CD4-positive, CD25-positive, alpha-beta regulatory T cell (primary cell): ENCODE measurements around the gene CIB2. TPM values are rescaled to one million over a fixed set of nuclear protein-coding genes. Genes with fewer than 3 reads are reported as not detected.
A peak's percentile ranks its signal among the peaks of the same experiment; 100 is the strongest.
"Not testable (repeated sequence)": the region's sequence is repeated elsewhere in the genome, so short reads cannot be mapped to it uniquely, and the experiment has no call there.

Source experiments
- ATAC-seq, 2 donors: fragments of 150-1000 bp; cut with Tn5 transposase; one replicate each; pipeline ENCODE4 v1.10.0; 2021; ENCODE audit warnings: low read depth in 2 of 2, moderate number of reproducible peaks in 2 of 2, moderate library complexity in 1 of 2
- DNase-seq, 3 donors: peaks; one replicate each; pipeline versions ENCODE4 v3.0.0 to v3.0.0-alpha.2; 2012 to 2022; ENCODE audit warnings: mixed read lengths in 1 of 3
- H3K27ac ChIP-seq: one replicate; pipeline ENCODE4 v1.7.0; 2013; ENCODE audit warnings: mild to moderate bottlenecking, low read length; ENCODE audit not compliant: insufficient read depth, poor library complexity, severe bottlenecking
- H3K27me3 ChIP-seq: one replicate; pipeline ENCODE4 v1.7.0; 2013; ENCODE audit warnings: low read length; ENCODE audit not compliant: control insufficient read depth, insufficient read depth
- H3K36me3 ChIP-seq: one replicate; pipeline ENCODE4 v1.7.0; 2013; ENCODE audit warnings: mild to moderate bottlenecking, low read length, moderate library complexity; ENCODE audit not compliant: control insufficient read depth, insufficient read depth
- H3K4me1 ChIP-seq: 2 replicates; pipeline ENCODE4 v1.7.0; 2013; ENCODE audit warnings: mild to moderate bottlenecking, low read length; ENCODE audit not compliant: insufficient read depth, control insufficient read depth, poor library complexity, severe bottlenecking
- H3K4me3 ChIP-seq: one replicate; pipeline ENCODE4 v1.7.0; 2013; ENCODE audit warnings: low read depth, mild to moderate bottlenecking, low read length, moderate library complexity
- H3K9me3 ChIP-seq, 2 experiments: 1 replicate in 1 of 2; 2 replicates in 1 of 2; pipeline ENCODE4 v1.7.0; 2013; ENCODE audit warnings: low read length in 2 of 2, mild to moderate bottlenecking in 1 of 2, moderate library complexity in 1 of 2; ENCODE audit not compliant: control insufficient read depth in 2 of 2
- H3K27ac Mint-ChIP-seq, 3 donors: one replicate each; pipeline ENCODE4 v1.8.0; 2020 to 2022; ENCODE audit warnings: mild to moderate bottlenecking in 3 of 3, mixed read lengths in 3 of 3, moderate library complexity in 2 of 3
- H3K27me3 Mint-ChIP-seq: one replicate; pipeline ENCODE4 v1.8.0; 2022; ENCODE audit warnings: mild to moderate bottlenecking, mixed read lengths
- H3K36me3 Mint-ChIP-seq: one replicate; pipeline ENCODE4 v1.8.0; 2020; ENCODE audit warnings: mixed read lengths
- H3K4me1 Mint-ChIP-seq, 4 donors: one replicate each; pipeline ENCODE4 v1.8.0; 2020 to 2022; ENCODE audit warnings: mixed read lengths in 4 of 4, mild to moderate bottlenecking in 1 of 4
- H3K4me3 Mint-ChIP-seq, 4 donors: one replicate each; pipeline ENCODE4 v1.8.0; 2020 to 2022; ENCODE audit warnings: mild to moderate bottlenecking in 4 of 4, mixed read lengths in 4 of 4, moderate library complexity in 3 of 4
- H3K9me3 Mint-ChIP-seq, 7 donors: one replicate each; pipeline ENCODE4 v1.8.0; 2020 to 2022; ENCODE audit warnings: mixed read lengths in 7 of 7, mild to moderate bottlenecking in 3 of 7, moderate library complexity in 2 of 7
- polyA plus RNA-seq, 4 donors: library from polyadenylated mRNA; unstranded; fragments of 300-500 nt; fragmentation: Illumina TruSeq; gene quantifications; one replicate each; pipeline ENCODE4 v1.2.3, GENCODE V29; 2021
- total RNA-seq: library from RNA; stranded (reverse); gene quantifications from one replicate; pipeline ENCODE4 v1.2.3, GENCODE V29; 2022

The CIB2 gene
- total and polyA plus RNA-seq, 5 donors from 2014 or later: 0.94 to 2.7 (median 1.6) TPM

DNA sequence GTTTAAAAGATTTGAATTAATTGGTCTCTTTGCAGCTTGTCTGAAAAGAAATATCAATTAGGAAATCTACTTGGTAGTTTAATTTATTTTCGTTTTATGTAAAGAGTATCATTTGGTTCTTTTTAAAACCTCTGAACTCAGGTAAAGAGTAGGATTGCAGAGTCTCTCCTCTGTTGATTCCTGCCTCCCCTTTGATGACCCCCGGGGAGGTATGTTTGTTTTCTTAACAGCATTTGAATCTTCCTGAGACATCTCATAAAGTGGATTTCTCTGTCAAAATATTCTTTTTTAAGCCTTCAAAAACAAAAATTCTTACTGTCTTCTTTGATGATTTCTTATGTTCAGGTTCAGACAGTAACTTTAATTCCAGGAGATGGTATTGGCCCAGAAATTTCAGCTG, 26.0 kb upstream of the CIB2 start:
- no peaks in the 10 kb centered on the region for H3K27me3 Mint-ChIP-seq
- Histone ChIP-seq H3K27ac (no peak overlapping the region), H3K4me1 (no peaks in the 10 kb centered on the region), H3K36me3 (peaks cover 44% of the 10 kb centered on the region), H3K9me3 (no peaks in the 10 kb centered on the region), H3K27me3 (no peaks in the 10 kb centered on the region), H3K4me3 (no peak overlapping the region)
- H3K36me3 Mint-ChIP-seq: peaks cover 22% of the 10 kb centered on the region
- no peak for DNase-seq
- H3K27ac Mint-ChIP-seq: peak overlapping the region in 1 of 3 donors; percentile 83
- H3K4me1 Mint-ChIP-seq: peaks cover 13 to 19% (median 16%) of the 10 kb centered on the region in 4 donors
- no peak overlapping the region for H3K4me3 Mint-ChIP-seq
- H3K9me3 Mint-ChIP-seq: no peaks in the 10 kb centered on the region
- ATAC-seq: no peak

DNA sequence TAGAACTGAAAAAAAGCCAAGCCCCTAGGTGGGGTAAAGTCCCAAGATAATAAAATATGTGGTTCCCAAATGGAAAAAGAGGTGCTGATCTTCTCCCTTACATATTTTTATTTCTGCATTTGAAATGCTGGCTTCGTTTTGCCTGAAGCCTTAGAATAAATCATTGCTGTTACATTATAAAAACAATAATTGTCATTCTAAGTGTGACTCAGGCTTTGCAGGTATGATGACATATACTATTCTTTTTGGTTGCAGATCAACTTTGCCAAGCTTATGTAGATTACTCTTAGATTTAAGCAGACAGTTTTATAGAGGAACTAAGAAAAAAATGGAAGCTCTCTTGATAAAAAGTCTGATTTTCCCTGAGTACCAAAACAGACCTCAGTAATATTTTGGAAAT, 25.4 kb upstream of the CIB2 start:
- Mint-ChIP-seq H3K36me3 (peaks cover 16% of the 10 kb centered on the region), H3K27ac (no peak overlapping the region)

DNA sequence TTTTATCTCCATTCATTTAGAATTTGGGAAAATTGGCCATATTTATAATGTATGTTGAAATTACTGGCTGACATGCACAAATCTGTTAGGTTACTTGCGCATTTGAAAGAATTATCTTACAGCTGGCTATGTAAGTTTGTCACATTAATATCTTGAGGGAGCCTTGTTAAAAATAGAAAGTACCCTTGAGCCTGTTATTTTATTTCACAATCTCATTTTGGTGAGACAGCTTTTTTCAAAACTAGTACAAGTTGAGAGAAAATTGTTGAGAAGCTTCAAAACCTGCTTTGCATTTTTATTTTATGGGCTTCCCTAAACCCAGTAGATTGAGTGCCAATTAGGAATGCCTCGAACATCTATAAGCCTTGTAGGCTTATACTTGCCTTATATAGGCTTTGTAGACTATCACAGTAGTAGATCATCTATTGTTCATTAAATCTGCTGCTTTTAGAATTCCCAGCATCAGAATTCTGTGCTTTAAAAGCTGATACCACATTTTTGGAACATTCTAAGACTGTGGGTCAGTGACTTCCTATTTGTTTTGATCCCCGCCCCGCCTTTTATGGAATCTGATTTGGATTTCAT, 24.2 kb upstream of the CIB2 start:
- no peaks in the 10 kb centered on the region for H3K9me3 ChIP-seq
- peaks cover 29% of the 10 kb centered on the region for H3K36me3 ChIP-seq
- Mint-ChIP-seq H3K36me3 (peaks cover 14% of the 10 kb centered on the region), H3K27ac (no peak overlapping the region), H3K9me3 (no peaks in the 10 kb centered on the region), H3K27me3 (no peaks in the 10 kb centered on the region), H3K4me1 (peaks cover 22 to 24% (median 22%) of the 10 kb centered on the region in 4 donors), H3K4me3 (no peak overlapping the region)
- DNase-seq: no peak
- ATAC-seq: no peak
- H3K27ac ChIP-seq: no peak overlapping the region
- peaks cover 11% of the 10 kb centered on the region for H3K4me1 ChIP-seq
- H3K27me3 ChIP-seq: no peaks in the 10 kb centered on the region
- H3K4me3 ChIP-seq: no peak overlapping the region

More for the DNA sequence above, 25.4 kb upstream of the CIB2 start:
- no peak overlapping the region for H3K4me3 Mint-ChIP-seq
- no peak overlapping the region for H3K27ac ChIP-seq
- ATAC-seq (no peak), DNase-seq (no peak)
- no peaks in the 10 kb centered on the region for H3K27me3 Mint-ChIP-seq
- H3K9me3 ChIP-seq: no peaks in the 10 kb centered on the region
- H3K4me3 ChIP-seq: no peak overlapping the region
- H3K36me3 ChIP-seq: peaks cover 39% of the 10 kb centered on the region
- peaks cover 13 to 17% (median 15%) of the 10 kb centered on the region in 4 donors for H3K4me1 Mint-ChIP-seq
- H3K9me3 Mint-ChIP-seq: no peaks in the 10 kb centered on the region
- peaks cover 1% of the 10 kb centered on the region for H3K4me1 ChIP-seq
- no peaks in the 10 kb centered on the region for H3K27me3 ChIP-seq

DNA sequence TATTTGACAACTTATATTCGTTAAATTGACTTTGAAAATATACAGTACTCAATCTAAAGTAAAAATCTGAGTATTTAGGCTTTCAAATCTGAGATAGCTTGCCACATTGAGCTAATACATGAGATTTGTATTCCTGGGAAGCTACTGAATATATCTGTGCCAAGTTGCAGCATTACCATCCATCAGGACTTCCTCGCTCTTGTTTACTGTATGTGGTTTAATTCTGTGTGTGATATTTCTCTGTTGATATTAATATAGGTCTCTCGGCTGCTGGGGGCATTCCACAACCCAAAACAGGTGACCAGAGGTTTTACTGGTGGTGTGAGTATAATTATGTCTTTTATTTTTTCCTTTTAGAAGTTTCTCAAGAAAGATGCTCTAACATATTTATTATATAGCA, 23.7 kb upstream of the CIB2 start:
- Mint-ChIP-seq H3K9me3 (no peaks in the 10 kb centered on the region), H3K27ac (no peak overlapping the region), H3K4me1 (peaks cover 26 to 29% (median 27%) of the 10 kb centered on the region in 4 donors), H3K36me3 (peaks cover 14% of the 10 kb centered on the region), H3K4me3 (no peak overlapping the region), H3K27me3 (no peaks in the 10 kb centered on the region)
- H3K27me3 ChIP-seq: no peaks in the 10 kb centered on the region
- no peaks in the 10 kb centered on the region for H3K9me3 ChIP-seq
- peaks cover 25% of the 10 kb centered on the region for H3K36me3 ChIP-seq
- peaks cover 16% of the 10 kb centered on the region for H3K4me1 ChIP-seq
- DNase-seq (no peak), ATAC-seq (no peak)
- H3K4me3 ChIP-seq: no peak overlapping the region
- no peak overlapping the region for H3K27ac ChIP-seq

DNA sequence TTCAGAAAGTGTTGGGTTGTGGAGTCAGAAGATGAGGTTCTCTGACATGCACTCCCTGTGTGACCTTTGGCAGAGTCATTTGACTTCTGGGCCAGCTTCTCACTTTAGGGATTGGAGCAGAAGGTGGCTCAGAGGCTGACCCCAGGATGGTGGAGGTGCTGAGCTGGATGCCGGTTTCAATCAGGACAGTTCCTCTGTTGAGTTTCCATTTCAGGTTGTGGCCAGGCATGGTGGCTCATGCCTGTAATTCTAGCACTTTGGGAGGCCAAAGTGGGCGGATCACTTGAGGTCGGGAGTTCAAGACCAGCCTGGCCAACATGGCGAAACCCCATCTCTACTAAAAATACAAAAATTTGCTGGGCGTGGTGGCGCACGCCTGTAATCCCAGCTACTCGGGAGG, 19.8 kb upstream of the CIB2 start:
- peak overlapping the region; percentile 92 to 99 (median 98) for H3K4me3 Mint-ChIP-seq
- H3K4me3 ChIP-seq: peak overlapping the region; percentile 83
- H3K4me1 ChIP-seq: peaks cover 26% of the 10 kb centered on the region
- H3K9me3 Mint-ChIP-seq, H3K27ac ChIP-seq, ATAC-seq, H3K9me3 ChIP-seq, H3K27me3 ChIP-seq, H3K36me3 ChIP-seq, H3K27me3 Mint-ChIP-seq, DNase-seq, H3K36me3 Mint-ChIP-seq: not testable (repeated sequence)
- H3K27ac Mint-ChIP-seq: peak overlapping the region in 1 of 3 donors; percentile 90
- peaks cover 33 to 50% (median 41%) of the 10 kb centered on the region in 4 donors for H3K4me1 Mint-ChIP-seq

DNA sequence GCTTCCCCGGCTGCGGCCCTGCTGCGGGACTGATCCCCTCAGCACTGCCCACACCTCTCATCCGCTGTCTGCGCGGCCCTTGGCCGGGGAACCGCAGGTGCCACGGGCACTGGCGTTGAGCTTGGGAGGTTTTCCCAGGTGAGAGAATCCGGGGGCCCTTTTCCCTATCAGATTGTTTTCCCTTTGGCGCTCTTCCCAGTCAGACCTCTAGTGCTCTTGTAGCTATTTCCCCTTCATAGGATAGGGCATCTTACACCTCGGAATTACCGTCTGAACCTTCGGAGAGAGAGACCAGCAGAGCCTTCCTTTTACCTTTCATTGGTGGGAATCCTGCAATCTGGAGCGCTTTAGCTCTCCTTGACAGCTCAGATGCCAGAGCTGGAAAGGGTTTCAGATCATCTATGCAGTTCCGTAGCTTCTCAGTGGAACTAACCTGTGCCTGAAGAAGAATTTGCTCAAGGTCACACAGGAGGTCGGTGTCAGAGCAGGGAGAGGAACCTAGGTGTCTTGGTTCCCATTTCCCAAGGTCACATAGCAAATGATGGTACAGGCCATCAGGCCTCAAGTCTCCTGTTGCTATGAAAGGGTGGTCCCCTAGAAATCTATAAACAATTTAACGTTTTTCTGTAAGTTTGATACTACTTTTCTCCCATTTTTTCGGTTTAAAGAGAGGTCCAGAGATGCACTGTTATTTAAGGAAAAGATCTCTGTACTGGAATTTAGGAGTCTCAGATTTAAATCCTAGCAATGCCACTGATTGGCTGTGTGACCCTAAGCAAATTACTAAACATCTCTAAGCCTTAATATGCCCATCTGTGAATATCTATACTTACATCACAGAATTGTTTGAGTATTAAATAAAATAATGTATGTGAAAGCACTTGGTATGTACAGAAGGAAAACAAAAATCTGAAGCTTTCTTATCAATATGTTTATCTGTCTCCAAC, 18.8 kb upstream of the CIB2 start:
- peaks cover 4% of the 10 kb centered on the region for H3K36me3 Mint-ChIP-seq
- no peaks in the 10 kb centered on the region for H3K9me3 Mint-ChIP-seq
- H3K27ac ChIP-seq: peak overlapping the region; percentile 73
- ATAC-seq: no peak
- peak overlapping the region; percentile 83 for H3K4me3 ChIP-seq
- H3K27me3 ChIP-seq: no peaks in the 10 kb centered on the region
- peaks cover 26% of the 10 kb centered on the region for H3K4me1 ChIP-seq
- peak overlapping the region; percentile 62 to 92 (median 90) for H3K27ac Mint-ChIP-seq
- H3K9me3 ChIP-seq: no peaks in the 10 kb centered on the region
- peaks cover 23 to 50% (median 39%) of the 10 kb centered on the region in 4 donors for H3K4me1 Mint-ChIP-seq
- H3K4me3 Mint-ChIP-seq: peak overlapping the region; percentile 92 to 99 (median 98)
- DNase-seq: no peak
- H3K36me3 ChIP-seq: peaks cover 3% of the 10 kb centered on the region
- H3K27me3 Mint-ChIP-seq: no peaks in the 10 kb centered on the region

DNA sequence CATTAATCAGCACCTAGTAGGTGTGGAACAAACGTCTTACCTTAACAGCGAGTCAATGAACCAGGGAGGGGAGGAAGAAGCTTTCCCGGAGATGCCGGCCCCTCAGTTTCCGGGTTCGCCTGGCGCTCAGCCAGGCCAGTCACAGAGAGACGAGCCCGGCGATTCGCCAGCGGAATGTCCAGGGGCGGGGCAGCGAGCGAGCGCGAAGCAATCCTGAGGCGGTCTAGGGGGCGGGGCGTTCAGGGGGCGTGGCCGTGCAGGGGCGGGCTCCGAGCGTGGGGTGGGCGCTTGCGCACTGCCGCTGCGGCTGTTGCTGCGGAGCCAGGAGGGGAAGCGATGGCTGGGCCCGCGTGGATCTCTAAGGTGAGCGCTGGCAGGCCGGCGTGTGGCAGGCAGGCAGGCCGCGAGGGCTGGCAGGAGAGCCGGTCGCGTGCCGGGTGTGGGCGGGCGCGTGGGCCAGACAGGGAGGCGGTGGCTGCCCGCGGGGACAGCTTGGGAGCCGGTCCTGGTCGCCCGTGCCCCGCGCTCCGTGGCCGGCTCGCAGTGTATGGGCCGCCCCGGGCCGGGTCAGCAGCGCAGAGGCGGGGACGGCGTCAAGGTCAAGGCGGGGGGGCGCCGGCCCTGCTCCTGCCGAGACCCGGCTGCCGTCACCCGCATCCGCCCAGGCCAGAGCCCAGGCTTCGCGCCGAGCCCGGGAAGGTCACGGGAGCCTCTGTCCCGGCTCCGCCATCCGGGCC, 18.0 kb upstream of the CIB2 start, which contains the start of gene IDH3A:
IDH3A (plus strand) TSS at position 295 of the 737 bp plus-strand sequence; CDS start at position 337, 42 bp downstream.
- Mint-ChIP-seq H3K4me1 (peaks cover 22 to 50% (median 39%) of the 10 kb centered on the region in 4 donors), H3K36me3 (peaks cover 4% of the 10 kb centered on the region), H3K27me3 (no peaks in the 10 kb centered on the region), H3K27ac (peak within 1 kb of the TSS; percentile 77 to 92 (median 92)), H3K9me3 (no peaks in the 10 kb centered on the region), H3K4me3 (peak within 1 kb of the TSS; percentile 95 to 99 (median 98))
- Histone ChIP-seq H3K36me3 (no peaks in the 10 kb centered on the region), H3K27ac (peak within 1 kb of the TSS; percentile 73), H3K9me3 (no peaks in the 10 kb centered on the region), H3K27me3 (no peaks in the 10 kb centered on the region), H3K4me1 (peaks cover 26% of the 10 kb centered on the region), H3K4me3 (peak within 1 kb of the TSS; percentile 98)
- peak; percentile 97 to 100 (median 98) for DNase-seq
- ATAC-seq: peak; percentile 97
